NCI-H2171 (cell line): ENCODE measurements around the gene SLC30A1.
"Not testable (repeated sequence)": the region's sequence is repeated elsewhere in the genome, so short reads cannot be mapped to it uniquely, and the experiment has no call there.

Experiments used
- DNase-seq: peaks from one replicate; lab custom pipeline; 2025; lab: John Stamatoyannopoulos, UW

SLC30A1 gene

GRCh38 chr1:211578640-211579439, at the start of gene SLC30A1:
Gene SLC30A1, minus strand, starts transcription at chr1:211579161. Its CDS starts 549 bp downstream, at chr1:211578612.
- peak; percentile 99 for DNase-seq

GRCh38 chr1:211628417-211628816, 49.5 kb upstream of the SLC30A1 start:
- no peak for DNase-seq

GRCh38 chr1:211627259-211627658, 48.3 kb upstream of the SLC30A1 start:
- DNase-seq, result no peak

GRCh38 chr1:211625866-211626265, 46.9 kb upstream of the SLC30A1 start:
- not testable (repeated sequence) for DNase-seq

- DNase-seq, result no peak
Observed at GRCh38 chr1:211625040-211625439, 46.1 kb upstream of the SLC30A1 start.

GRCh38 chr1:211623515-211623914, 44.6 kb upstream of the SLC30A1 start:
- DNase-seq, result no peak

- DNase-seq, result no peak
Observed at GRCh38 chr1:211621447-211622198, 42.7 kb upstream of the SLC30A1 start.

- no peak for DNase-seq
Observed at GRCh38 chr1:211620097-211620496, 41.1 kb upstream of the SLC30A1 start.

- no peak for DNase-seq
Observed at GRCh38 chr1:211619033-211619996, 40.4 kb upstream of the SLC30A1 start.

- DNase-seq, result no peak
Observed at GRCh38 chr1:211616965-211617297, 38.0 kb upstream of the SLC30A1 start.

GRCh38 chr1:211616231-211616964, 37.4 kb upstream of the SLC30A1 start:
- DNase-seq, result no peak

- no peak for DNase-seq
Observed at GRCh38 chr1:211614615-211615014, 35.7 kb upstream of the SLC30A1 start.

- DNase-seq, result no peak
Observed at GRCh38 chr1:211613951-211614350, 35.0 kb upstream of the SLC30A1 start.

- no peak for DNase-seq
Observed at GRCh38 chr1:211613108-211613947, 34.4 kb upstream of the SLC30A1 start.

- DNase-seq, result no peak
Observed at GRCh38 chr1:211612786-211613107, 33.8 kb upstream of the SLC30A1 start.

- no peak for DNase-seq
Observed at GRCh38 chr1:211611818-211612217, 32.9 kb upstream of the SLC30A1 start.

- DNase-seq, result peak; percentile 51
Observed at GRCh38 chr1:211610779-211611556, 32.0 kb upstream of the SLC30A1 start.

- no peak for DNase-seq
Observed at GRCh38 chr1:211609120-211610024, 30.4 kb upstream of the SLC30A1 start.
